Hematopoietic multipotent progenitor cell treated with erythropoietin and hydrocortisone succinate and interleukin-3 and kit ligand, for 4 days (in vitro differentiated cells): ENCODE results near the gene ZNF14.
"Not testable (repeated sequence)": the region's sequence is repeated elsewhere in the genome, so short reads cannot be mapped to it uniquely, and the experiment has no call there.

Experiments used
- DNase-seq: peaks from one replicate; pipeline ENCODE4 v3.0.0-alpha.2; 2015

The ZNF14 gene

GRCh38 chr19:19746286-19747213, 13.6 kb upstream of the ZNF14 start:
- DNase-seq, result no peak

GRCh38 chr19:19745496-19746285, 12.8 kb upstream of the ZNF14 start:
- DNase-seq, result no peak

- DNase-seq, result no peak
Observed at GRCh38 chr19:19744641-19745040, 11.7 kb upstream of the ZNF14 start.

GRCh38 chr19:19743921-19744320, 11.0 kb upstream of the ZNF14 start:
- DNase-seq, result not testable (repeated sequence)

GRCh38 chr19:19743176-19743575, 10.3 kb upstream of the ZNF14 start:
- DNase-seq, result no peak

GRCh38 chr19:19742773-19743172, 9.9 kb upstream of the ZNF14 start:
- no peak for DNase-seq

- DNase-seq, result no peak
Observed at GRCh38 chr19:19741184-19741583, 8.3 kb upstream of the ZNF14 start.

- DNase-seq, result no peak
Observed at GRCh38 chr19:19740755-19741154, 7.8 kb upstream of the ZNF14 start.

GRCh38 chr19:19738564-19738963, 5.7 kb upstream of the ZNF14 start:
- DNase-seq, result no peak

GRCh38 chr19:19737559-19738332, 4.8 kb upstream of the ZNF14 start:
- no peak for DNase-seq

- DNase-seq, result no peak
Observed at GRCh38 chr19:19721896-19722295, 11.0 kb downstream of the ZNF14 start.

- DNase-seq, result peak; percentile 8
Observed at GRCh38 chr19:19719798-19720197, 13.1 kb downstream of the ZNF14 start.

GRCh38 chr19:19711934-19712828, 20.7 kb downstream of the ZNF14 start:
- DNase-seq, result no peak

GRCh38 chr19:19711306-19711933, 21.5 kb downstream of the ZNF14 start:
- no peak for DNase-seq

GRCh38 chr19:19710506-19710905, 22.4 kb downstream of the ZNF14 start:
- no peak for DNase-seq

- no peak for DNase-seq
Observed at GRCh38 chr19:19704836-19705235, 28.1 kb downstream of the ZNF14 start.

GRCh38 chr19:19700493-19700892, 32.4 kb downstream of the ZNF14 start:
- not testable (repeated sequence) for DNase-seq

GRCh38 chr19:19697589-19697988, 35.3 kb downstream of the ZNF14 start:
- DNase-seq, result no peak

GRCh38 chr19:19696386-19696785, 36.5 kb downstream of the ZNF14 start:
- no peak for DNase-seq

GRCh38 chr19:19691683-19692082, 41.2 kb downstream of the ZNF14 start:
- no peak for DNase-seq

- DNase-seq, result not testable (repeated sequence)
Observed at GRCh38 chr19:19689023-19689422, 43.9 kb downstream of the ZNF14 start.

GRCh38 chr19:19687090-19687489, 45.8 kb downstream of the ZNF14 start:
- peak; percentile 48 for DNase-seq
